Smooth muscle cell (in vitro differentiated cells): ENCODE results near the gene DGKI. TPM values are rescaled to one million over a fixed set of nuclear protein-coding genes. Genes with fewer than 3 reads are reported as not detected.

ENCODE experiments used
- DNase-seq: peaks from one replicate; lab custom pipeline; 2025; ENCODE audit not compliant: unreplicated experiment; lab: John Stamatoyannopoulos, UW
- H2AFZ ChIP-seq: fragments of 200-600 bp; sonication (generic); 2 replicates; pipeline ENCODE4 v1.6.0; 2016; ENCODE audit warnings: antibody characterized with exemption, low read depth, mild to moderate bottlenecking
- H3F3A ChIP-seq: fragments of 200-600 bp; sonication (generic); 2 replicates; pipeline ENCODE4 v1.6.0; 2017; ENCODE audit warnings: antibody characterized with exemption, low read depth
- H3K27ac ChIP-seq: fragments of 200-600 bp; sonication (generic); 2 replicates; pipeline ENCODE4 v1.5.1; 2016; ENCODE audit warnings: low read depth, mild to moderate bottlenecking
- H3K27me3 ChIP-seq: fragments of 200-600 bp; sonication (generic); 2 replicates; pipeline ENCODE4 v1.6.1; 2016; ENCODE audit warnings: low read depth, mild to moderate bottlenecking
- H3K36me3 ChIP-seq: fragments of 200-600 bp; sonication (generic); 2 replicates; pipeline ENCODE4 v1.5.1; 2016; ENCODE audit warnings: low read depth
- H3K4me1 ChIP-seq: fragments of 200-600 bp; sonication (generic); 2 replicates; pipeline ENCODE4 v1.5.1; 2016; ENCODE audit warnings: low read depth
- H3K4me2 ChIP-seq: fragments of 200-600 bp; sonication (generic); 2 replicates; pipeline ENCODE4 v1.6.0; 2016; ENCODE audit warnings: mild to moderate bottlenecking
- H3K4me3 ChIP-seq: fragments of 200-600 bp; sonication (generic); 2 replicates; pipeline ENCODE4 v1.5.1; 2016; ENCODE audit warnings: mild to moderate bottlenecking
- H3K79me2 ChIP-seq: fragments of 200-600 bp; sonication (generic); 2 replicates; pipeline ENCODE4 v1.6.0; 2016; ENCODE audit warnings: low read depth, mild to moderate bottlenecking
- H3K9ac ChIP-seq: fragments of 200-600 bp; sonication (generic); 2 replicates; pipeline ENCODE4 v1.6.0; 2016; ENCODE audit warnings: low read depth
- H3K9me3 ChIP-seq: fragments of 200-600 bp; sonication (generic); replicated peaks from 2 replicates; pipeline ENCODE4 v1.5.1; 2016; ENCODE audit warnings: low read depth
- H4K20me1 ChIP-seq: fragments of 200-600 bp; sonication (generic); 2 replicates; pipeline ENCODE4 v1.6.0; 2016; ENCODE audit warnings: low read depth
- WGBS: methylation state at CpG from one replicate; pipeline ENCODE4 v1.1.7; 2016; ENCODE audit warnings: low lambda C conversion rate; 5-methylcytosine and 5-hydroxymethylcytosine counted together
- polyA plus RNA-seq: library from polyadenylated mRNA; unstranded; fragments of >200 nt; fragmentation: Nextera tagmentation; extraction: Ambion mirVana; gene quantifications from 2 replicates; pipeline ENCODE4 v1.2.1, GENCODE V29; 2016
- total RNA-seq: library from RNA; depleted of rRNA; stranded (reverse); fragments of >200 nt; gene quantifications from 2 replicates; pipeline ENCODE4 v1.2.3, GENCODE V29; 2014
- TF ChIP-seq, protein P1 (sequence below): fragments of 200-600 bp; sonication (generic); IDR thresholded peaks from 2 replicates; pipeline ENCODE4 v1.5.1; 2017; ENCODE audit warnings: borderline replicate concordance, mild to moderate bottlenecking, antibody characterized with exemption; ENCODE audit not compliant: insufficient read depth, poor library complexity, severe bottlenecking

DGKI gene
- total and polyA plus RNA-seq, 2 experiments from 2014 or later, result 2.5 to 6.2 TPM

DNA sequence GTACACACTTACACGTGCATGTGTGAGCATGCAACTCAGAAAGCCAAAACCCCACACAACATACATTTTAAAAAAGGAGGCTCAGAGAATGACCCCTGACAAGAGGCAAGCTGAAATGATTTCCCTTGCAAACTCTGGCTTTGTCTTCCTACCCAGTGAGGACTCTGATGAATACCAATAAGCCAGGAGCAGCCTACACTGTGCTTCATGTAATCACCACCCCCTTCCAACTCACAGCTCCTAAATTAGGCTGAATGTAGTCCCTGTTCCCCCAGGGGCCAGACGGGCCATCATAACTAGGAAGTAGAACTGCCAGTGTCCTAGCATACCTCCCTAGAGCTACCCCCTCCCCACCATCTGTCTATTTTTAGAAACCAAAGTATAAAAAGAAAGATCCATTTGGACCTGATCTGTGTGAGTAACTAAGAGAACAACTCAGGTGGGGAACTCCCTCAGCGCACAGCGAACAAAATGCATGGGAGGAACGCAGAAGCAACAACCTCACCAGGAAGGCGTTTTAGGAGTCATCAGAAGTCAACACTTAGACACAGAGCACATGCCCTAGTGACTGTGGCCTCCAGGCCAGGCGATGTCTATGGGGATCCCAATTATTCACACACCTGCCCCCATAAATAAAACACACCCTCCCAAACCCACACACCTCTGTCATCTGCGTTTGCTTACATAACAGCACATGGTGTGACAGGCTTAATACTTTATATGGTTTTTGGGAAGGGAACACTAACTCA lies 1.9 kb downstream of the DGKI start:
- DNase-seq, result no peak
- Histone ChIP-seq H3K79me2 (no peaks in the 10 kb centered on the region), H3K36me3 (no peaks in the 10 kb centered on the region), H3K4me3 (no peak overlapping the region), H3K4me2 (no peak overlapping the region), H3K9me3 (no peaks in the 10 kb centered on the region), H3K4me1 (peaks cover 13% of the 10 kb centered on the region), H3K27ac (no peak overlapping the region), H2AFZ (no peak overlapping the region), H3K9ac (no peak overlapping the region), H3K27me3 (peaks cover 55% of the 10 kb centered on the region), H3F3A (peaks cover under 1% of the 10 kb centered on the region), H4K20me1 (no peaks in the 10 kb centered on the region)
- TF ChIP-seq, protein P1, sequence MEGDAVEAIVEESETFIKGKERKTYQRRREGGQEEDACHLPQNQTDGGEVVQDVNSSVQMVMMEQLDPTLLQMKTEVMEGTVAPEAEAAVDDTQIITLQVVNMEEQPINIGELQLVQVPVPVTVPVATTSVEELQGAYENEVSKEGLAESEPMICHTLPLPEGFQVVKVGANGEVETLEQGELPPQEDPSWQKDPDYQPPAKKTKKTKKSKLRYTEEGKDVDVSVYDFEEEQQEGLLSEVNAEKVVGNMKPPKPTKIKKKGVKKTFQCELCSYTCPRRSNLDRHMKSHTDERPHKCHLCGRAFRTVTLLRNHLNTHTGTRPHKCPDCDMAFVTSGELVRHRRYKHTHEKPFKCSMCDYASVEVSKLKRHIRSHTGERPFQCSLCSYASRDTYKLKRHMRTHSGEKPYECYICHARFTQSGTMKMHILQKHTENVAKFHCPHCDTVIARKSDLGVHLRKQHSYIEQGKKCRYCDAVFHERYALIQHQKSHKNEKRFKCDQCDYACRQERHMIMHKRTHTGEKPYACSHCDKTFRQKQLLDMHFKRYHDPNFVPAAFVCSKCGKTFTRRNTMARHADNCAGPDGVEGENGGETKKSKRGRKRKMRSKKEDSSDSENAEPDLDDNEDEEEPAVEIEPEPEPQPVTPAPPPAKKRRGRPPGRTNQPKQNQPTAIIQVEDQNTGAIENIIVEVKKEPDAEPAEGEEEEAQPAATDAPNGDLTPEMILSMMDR, result no peak
- 87% methylated on average over 8 of the region's 8 CpGs for WGBS

DNA sequence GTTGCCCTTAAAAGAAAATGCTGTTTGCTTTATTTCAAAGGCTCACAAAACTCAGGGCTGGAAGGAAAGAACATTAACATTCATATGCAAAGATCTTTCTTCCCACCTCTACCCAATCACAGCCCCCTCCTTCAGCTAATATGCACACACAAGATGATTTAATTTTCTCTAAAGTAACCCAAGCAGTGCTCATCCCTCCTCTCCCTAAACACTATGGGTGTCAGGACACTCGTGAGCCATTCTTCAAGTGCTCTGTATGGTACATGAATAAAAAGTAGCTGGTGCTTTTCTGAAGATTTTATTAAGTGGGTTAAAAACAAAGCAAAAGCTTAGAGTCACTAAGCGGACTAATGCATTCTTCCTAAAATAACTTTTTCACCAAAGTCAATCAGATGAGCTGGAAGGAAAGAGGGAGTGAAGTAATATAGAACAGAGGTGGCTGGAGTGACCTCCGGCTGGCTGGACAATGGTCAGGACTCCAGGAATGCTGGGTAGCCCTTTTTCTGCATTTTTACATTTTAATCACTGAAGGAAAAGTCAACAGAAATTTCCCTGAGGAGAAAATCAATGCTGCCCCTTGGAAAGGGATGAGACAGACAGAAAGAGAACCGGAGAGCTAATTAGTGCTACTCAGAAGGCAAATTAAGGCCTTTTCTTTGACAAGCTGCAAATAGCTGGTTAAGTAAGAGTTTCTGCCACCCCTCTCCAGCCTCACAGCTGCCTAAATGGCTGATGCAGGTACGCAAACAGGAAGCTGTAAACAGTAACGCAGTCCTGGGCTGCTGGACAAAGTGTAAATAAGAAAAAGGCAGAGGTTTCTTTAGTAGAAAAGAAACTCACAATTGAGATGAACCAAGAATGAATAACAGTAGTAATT lies 6.6 kb downstream of the DGKI start:
- TF ChIP-seq, protein P1, result no peak
- Histone ChIP-seq H3K9me3 (no peaks in the 10 kb centered on the region), H3K27me3 (peaks cover 15% of the 10 kb centered on the region), H3K27ac (no peak overlapping the region), H3K36me3 (no peaks in the 10 kb centered on the region), H3K79me2 (no peaks in the 10 kb centered on the region), H3K4me2 (no peak overlapping the region), H3F3A (no peaks in the 10 kb centered on the region), H3K4me3 (no peak overlapping the region), H2AFZ (no peak overlapping the region), H4K20me1 (no peaks in the 10 kb centered on the region), H3K4me1 (peaks cover 19% of the 10 kb centered on the region), H3K9ac (no peak overlapping the region)
- DNase-seq, result no peak
- WGBS, result 67% methylated on average over 6 of the region's 6 CpGs

DNA sequence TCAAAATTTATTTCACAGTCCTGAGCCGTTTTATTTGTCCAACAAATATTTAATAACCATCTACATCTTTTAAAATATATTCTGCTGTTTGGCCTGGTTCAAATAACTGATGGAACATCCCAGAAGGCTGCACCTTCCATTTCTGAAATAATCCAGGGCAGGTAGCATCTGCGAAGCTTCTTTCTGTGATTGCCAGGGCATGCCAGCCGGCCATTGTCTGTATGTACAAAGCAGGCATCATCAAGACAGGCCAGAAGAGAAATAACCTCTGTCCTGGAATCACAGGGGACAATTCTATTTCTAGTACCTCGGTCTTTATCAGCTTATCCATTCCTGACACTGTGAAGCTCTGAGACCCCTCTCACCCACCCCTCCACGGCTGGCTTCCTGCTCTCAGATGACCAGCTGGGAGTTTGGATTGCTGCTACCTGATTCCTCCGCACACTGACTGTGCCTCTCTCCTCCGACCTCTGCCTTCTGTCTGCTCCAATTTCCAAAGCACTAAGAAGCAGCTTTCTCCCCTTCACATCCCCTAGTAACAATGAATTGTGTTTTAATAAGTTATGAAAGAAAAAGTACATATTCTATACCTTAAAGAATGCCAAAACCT lies 8.0 kb downstream of the DGKI start:
- H3K27ac ChIP-seq, result no peak overlapping the region
- no peaks in the 10 kb centered on the region for H3K9me3 ChIP-seq
- peaks cover 19% of the 10 kb centered on the region for H3K4me1 ChIP-seq
- H3F3A ChIP-seq, result no peaks in the 10 kb centered on the region
- H4K20me1 ChIP-seq, result no peaks in the 10 kb centered on the region
- H2AFZ ChIP-seq, result no peak overlapping the region
- no peaks in the 10 kb centered on the region for H3K79me2 ChIP-seq
- H3K4me3 ChIP-seq, result no peak overlapping the region
- no peak overlapping the region for H3K9ac ChIP-seq
- no peaks in the 10 kb centered on the region for H3K36me3 ChIP-seq
- H3K27me3 ChIP-seq, result peaks cover 1% of the 10 kb centered on the region
- TF ChIP-seq, protein P1, result no peak
- WGBS, result 92% methylated on average over 7 of the region's 7 CpGs
- no peak overlapping the region for H3K4me2 ChIP-seq
- DNase-seq, result no peak
